HG03520 (cell line): ENCODE results near the gene SPAG9.

Source experiments
- ATAC-seq: cut with Tn5 transposase; IDR thresholded peaks from one replicate; pipeline ENCODE4 v1.9.1; 2021; ENCODE audit warnings: mild to moderate bottlenecking, moderate library complexity; ENCODE audit not compliant: unreplicated experiment

SPAG9 gene

GRCh38 chr17:51120739-51121619 is at the start of gene SPAG9:
SPAG9 (minus strand) TSS chr17:51120868; CDS start chr17:51120656, 212 bp downstream.
- peak; percentile 62 for ATAC-seq

- ATAC-seq, result no peak
Measured at GRCh38 chr17:51169340-51169739, 48.7 kb upstream of the SPAG9 start.

GRCh38 chr17:51166987-51167931 is 46.6 kb upstream of the SPAG9 start:
- ATAC-seq, result peak; percentile 40

GRCh38 chr17:51166198-51166986 is 45.7 kb upstream of the SPAG9 start, which contains the start of gene NME2:
NME2 (plus strand) TSS chr17:51166411; CDS start chr17:51166831, 420 bp downstream.
- peak; percentile 82 for ATAC-seq

- peak; percentile 18 for ATAC-seq
Measured at GRCh38 chr17:51165680-51166197, 45.1 kb upstream of the SPAG9 start.

GRCh38 chr17:51164911-51165679 is 44.4 kb upstream of the SPAG9 start:
- no peak for ATAC-seq

GRCh38 chr17:51161541-51161940 is 40.9 kb upstream of the SPAG9 start:
- no peak for ATAC-seq

- ATAC-seq, result no peak
Measured at GRCh38 chr17:51159604-51160003, 38.9 kb upstream of the SPAG9 start.

GRCh38 chr17:51155416-51155815 is 34.7 kb upstream of the SPAG9 start:
- no peak for ATAC-seq

GRCh38 chr17:51154176-51154575 is 33.5 kb upstream of the SPAG9 start:
- no peak for ATAC-seq

- ATAC-seq, result peak; percentile 84
Measured at GRCh38 chr17:51153210-51154072, 32.8 kb upstream of the SPAG9 start, which contains the start of gene NME1. NME1 (plus strand) TSS chr17:51153559; CDS start chr17:51155655, 2,096 bp downstream.

- ATAC-seq, result peak; percentile 1
Measured at GRCh38 chr17:51152766-51153209, 32.1 kb upstream of the SPAG9 start.

- ATAC-seq, result no peak
Measured at GRCh38 chr17:51150932-51151331, 30.3 kb upstream of the SPAG9 start.

GRCh38 chr17:51149163-51149562 is 28.5 kb upstream of the SPAG9 start:
- no peak for ATAC-seq

GRCh38 chr17:51147650-51148049 is 27.0 kb upstream of the SPAG9 start:
- no peak for ATAC-seq

GRCh38 chr17:51144266-51145022 is 23.8 kb upstream of the SPAG9 start:
- ATAC-seq, result no peak

- no peak for ATAC-seq
Measured at GRCh38 chr17:51142597-51142996, 21.9 kb upstream of the SPAG9 start.

- no peak for ATAC-seq
Measured at GRCh38 chr17:51135956-51136355, 15.3 kb upstream of the SPAG9 start.
